ENCODE results near the gene RPL38. TPM values are rescaled to one million over a fixed set of nuclear protein-coding genes. Genes with fewer than 3 reads are reported as not detected.

RPL38 gene
- total RNA-seq, 3 donors from 2014 or later: 617 to 705 (median 692) TPM

DNA sequence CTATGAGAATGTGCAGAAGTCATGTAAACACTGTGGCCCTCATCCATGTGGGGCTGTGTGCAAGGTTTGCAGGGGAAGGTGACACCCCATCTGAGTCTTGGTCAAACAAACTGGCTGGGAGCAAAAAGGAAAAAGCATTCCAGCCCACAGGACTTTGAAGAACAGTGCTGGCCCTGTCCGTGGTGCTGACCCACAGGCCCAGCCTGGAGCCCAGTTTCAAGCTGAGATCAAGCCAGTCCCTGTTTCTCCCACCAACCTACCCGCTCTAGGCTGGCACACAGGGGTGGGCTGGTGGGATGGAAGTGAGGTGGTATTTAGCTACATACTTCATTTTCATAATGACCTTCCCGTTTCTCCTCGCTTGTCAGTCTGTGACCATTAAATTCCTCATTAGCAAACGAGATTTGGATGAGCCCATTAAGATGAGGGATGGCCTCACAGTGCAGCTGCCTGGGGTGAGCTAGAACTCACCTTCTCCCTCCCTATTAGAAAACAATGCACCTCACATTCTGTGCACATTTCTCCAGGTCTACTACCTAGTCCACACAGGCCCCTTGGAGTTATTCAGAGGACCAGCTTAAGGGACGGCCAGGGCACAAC is 12.6 kb upstream of the RPL38 start:
- TF ChIP-seq, protein P1, sequence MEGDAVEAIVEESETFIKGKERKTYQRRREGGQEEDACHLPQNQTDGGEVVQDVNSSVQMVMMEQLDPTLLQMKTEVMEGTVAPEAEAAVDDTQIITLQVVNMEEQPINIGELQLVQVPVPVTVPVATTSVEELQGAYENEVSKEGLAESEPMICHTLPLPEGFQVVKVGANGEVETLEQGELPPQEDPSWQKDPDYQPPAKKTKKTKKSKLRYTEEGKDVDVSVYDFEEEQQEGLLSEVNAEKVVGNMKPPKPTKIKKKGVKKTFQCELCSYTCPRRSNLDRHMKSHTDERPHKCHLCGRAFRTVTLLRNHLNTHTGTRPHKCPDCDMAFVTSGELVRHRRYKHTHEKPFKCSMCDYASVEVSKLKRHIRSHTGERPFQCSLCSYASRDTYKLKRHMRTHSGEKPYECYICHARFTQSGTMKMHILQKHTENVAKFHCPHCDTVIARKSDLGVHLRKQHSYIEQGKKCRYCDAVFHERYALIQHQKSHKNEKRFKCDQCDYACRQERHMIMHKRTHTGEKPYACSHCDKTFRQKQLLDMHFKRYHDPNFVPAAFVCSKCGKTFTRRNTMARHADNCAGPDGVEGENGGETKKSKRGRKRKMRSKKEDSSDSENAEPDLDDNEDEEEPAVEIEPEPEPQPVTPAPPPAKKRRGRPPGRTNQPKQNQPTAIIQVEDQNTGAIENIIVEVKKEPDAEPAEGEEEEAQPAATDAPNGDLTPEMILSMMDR (IDR thresholded peaks at IDR 0.05): no peak
- ATAC-seq (no peak), DNase-seq (no peak)
- H3K4me1 ChIP-seq (ENCODE audit: low read depth): peaks cover 13% of the 10 kb centered on the region
- H3K4me3 ChIP-seq: no peak overlapping the region
- H3K9me3 ChIP-seq: no peaks in the 10 kb centered on the region
- no peaks in the 10 kb centered on the region for H3K36me3 ChIP-seq (ENCODE audit: low read depth)
- intact Hi-C loops (cut with DNase I, micrococcal nuclease): no loop called here

DNA sequence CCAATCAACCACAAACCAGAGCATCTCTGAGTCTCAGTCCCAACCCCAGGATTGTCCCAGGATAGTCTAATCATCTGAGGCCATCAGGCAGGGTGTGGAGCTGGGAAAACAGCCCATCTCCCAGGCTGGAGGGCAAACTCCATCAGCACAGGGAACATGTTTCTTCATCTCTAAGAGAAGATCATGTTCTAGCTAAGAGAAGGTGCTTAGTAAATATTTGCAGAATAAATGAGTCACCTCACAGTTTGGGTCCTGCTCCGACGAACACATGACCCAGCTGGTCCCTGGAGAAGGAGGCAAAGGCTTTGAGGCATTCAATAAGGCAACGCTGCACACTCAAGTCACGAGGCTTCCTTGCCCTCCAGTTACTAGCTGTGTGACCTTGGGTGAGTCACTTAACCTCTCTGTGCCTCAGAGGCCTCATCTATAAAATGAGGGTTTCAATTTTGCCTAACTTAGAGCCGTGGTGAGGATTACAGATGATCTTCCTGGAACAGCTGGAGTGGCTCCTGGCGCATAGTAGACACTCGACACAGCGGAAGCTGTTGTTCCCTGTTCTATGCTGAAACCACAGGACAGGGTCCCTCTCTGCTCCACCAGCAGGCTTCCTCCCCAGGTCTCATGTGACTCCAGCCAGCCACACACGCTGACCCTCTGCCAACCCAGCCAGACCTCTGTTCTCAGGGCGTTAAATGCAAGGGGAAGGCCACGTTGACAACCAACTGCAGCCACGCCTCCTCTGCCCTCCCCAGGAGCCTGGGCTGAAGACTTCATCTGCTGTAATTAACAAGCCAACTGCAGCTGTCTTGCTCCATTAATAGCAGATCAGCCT is 10.3 kb upstream of the RPL38 start:
- H3K4me3 ChIP-seq: no peak overlapping the region
- H3K4me1 ChIP-seq (ENCODE audit: low read depth): peaks cover 13% of the 10 kb centered on the region
- DNase-seq (peak in 1 of 3 donors; percentile 76), ATAC-seq (peak; percentile 80)
- TF ChIP-seq, protein P1 (IDR thresholded peaks at IDR 0.05): no peak
- intact Hi-C loops (cut with DNase I, micrococcal nuclease): no loop called here
- H3K36me3 ChIP-seq (ENCODE audit: low read depth): no peaks in the 10 kb centered on the region
- no peaks in the 10 kb centered on the region for H3K9me3 ChIP-seq

DNA sequence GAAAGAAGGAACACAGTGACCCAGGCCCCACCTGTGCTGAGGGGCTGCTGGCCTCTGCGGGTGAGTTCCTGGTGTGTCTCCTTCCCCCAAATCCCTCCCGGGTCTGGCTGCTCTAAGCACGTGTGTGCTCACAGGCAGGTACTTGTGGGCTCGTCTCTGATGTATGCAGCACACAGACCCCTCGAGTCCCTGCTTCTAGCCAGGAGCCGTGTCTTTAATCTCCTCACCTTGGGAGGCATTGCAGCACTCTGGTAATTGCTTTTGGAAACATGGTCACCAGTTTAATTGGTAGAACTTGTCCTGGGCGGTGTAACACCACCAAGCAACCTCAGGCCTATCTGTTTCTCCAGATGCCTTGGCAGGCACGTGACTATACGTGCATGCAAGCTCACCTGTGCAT is 8.8 kb upstream of the RPL38 start:
- peak in 1 of 3 donors; percentile 30 for DNase-seq
- no peaks in the 10 kb centered on the region for H3K36me3 ChIP-seq (ENCODE audit: low read depth)
- H3K4me3 ChIP-seq: no peak overlapping the region
- TF ChIP-seq, protein P1 (IDR thresholded peaks at IDR 0.05): no peak
- no peak for ATAC-seq
- H3K9me3 ChIP-seq: no peaks in the 10 kb centered on the region
- peaks cover 16% of the 10 kb centered on the region for H3K4me1 ChIP-seq (ENCODE audit: low read depth)
- intact Hi-C loops (cut with DNase I, micrococcal nuclease): no loop called here

DNA sequence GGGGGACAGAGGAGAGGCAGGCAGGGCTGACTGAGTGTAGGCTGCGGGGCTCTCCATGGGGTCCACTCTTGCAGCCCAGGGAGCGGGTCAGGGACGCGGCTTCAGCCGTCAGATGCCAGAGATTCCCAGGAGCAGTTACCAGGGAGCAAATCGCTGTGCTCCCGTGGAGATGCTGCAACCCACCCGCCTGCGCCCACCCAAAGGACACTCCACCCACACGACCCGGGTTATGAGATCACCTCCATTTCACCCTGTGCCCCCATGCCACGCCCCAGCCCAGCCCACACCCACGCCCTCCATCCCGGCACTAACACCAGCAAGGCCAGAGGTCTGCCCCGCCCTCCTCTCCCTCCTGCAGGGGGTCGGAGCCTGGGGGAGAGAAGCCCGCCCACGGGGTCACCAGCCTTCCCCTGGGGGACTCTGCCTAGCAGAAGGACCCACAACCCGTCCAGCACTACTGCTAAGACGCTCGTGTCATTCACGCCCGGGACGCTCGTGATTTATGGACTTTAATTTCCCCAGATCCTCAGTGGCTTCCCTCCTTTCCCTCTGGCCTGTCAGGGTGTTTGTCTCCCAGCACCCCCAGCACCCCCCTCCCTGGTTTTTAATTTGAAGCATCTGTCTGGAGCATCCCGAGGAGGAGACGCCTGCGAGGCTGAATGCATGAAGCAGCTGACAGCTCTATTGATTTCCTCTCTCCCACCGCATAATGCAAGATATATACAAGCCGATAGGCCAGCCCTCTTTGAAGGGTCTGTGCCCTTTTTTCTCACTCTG is 6.7 kb upstream of the RPL38 start:
- intact Hi-C loops (cut with DNase I, micrococcal nuclease): no loop called here
- no peak overlapping the region for H3K4me3 ChIP-seq
- H3K4me1 ChIP-seq (ENCODE audit: low read depth): peaks cover 21% of the 10 kb centered on the region
- H3K9me3 ChIP-seq: no peaks in the 10 kb centered on the region
- ATAC-seq (no peak), DNase-seq (peak in 1 of 3 donors; percentile 45)
- H3K36me3 ChIP-seq (ENCODE audit: low read depth): no peaks in the 10 kb centered on the region
- TF ChIP-seq, protein P1 (IDR thresholded peaks at IDR 0.05): no peak

DNA sequence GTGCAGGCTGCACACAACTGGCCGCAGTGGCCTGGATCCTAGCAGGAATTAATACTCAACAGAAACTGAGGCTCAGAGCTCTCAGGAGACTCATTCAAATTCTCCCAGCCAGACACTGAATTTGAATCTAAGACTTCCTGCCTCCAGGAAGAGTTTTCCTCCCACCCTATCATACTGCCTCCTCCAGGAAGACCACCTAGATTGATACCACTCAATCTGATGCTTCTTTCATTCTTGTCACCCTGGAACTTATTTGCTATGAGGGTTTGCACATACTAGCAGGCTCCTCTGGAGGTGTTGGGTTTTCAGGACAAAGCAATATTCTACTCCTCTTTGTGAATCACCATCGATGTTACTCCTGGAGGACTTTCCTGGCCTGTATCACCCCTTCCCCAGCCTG is 5.7 kb upstream of the RPL38 start:
- no peak overlapping the region for H3K4me3 ChIP-seq
- intact Hi-C loops (cut with DNase I, micrococcal nuclease): no loop called here
- no peak for DNase-seq
- TF ChIP-seq, protein P1 (IDR thresholded peaks at IDR 0.05): no peak
- no peaks in the 10 kb centered on the region for H3K36me3 ChIP-seq (ENCODE audit: low read depth)
- H3K4me1 ChIP-seq (ENCODE audit: low read depth): peaks cover 18% of the 10 kb centered on the region
- no peaks in the 10 kb centered on the region for H3K9me3 ChIP-seq
- no peak for ATAC-seq
